Measurements from ENCODE around the gene ADARB2. TPM values are rescaled to one million over a fixed set of nuclear protein-coding genes. Genes with fewer than 3 reads are reported as not detected.

ADARB2 gene
- polyA plus RNA-seq, 3 donors: not detected

GRCh38 chr10:1543596-1543995 lies 193.7 kb downstream of the ADARB2 start:
- Histone ChIP-seq H4K20me1 (ENCODE audit: insufficient read depth, low read length) (no peaks in the 10 kb centered on the region), H3K9me3 (replicated peaks in 1 of 2; ENCODE audit: control insufficient read depth in 1 of 2, insufficient read depth in 1 of 2, low read length in 2 of 2) (peaks cover 8 to 36% of the 10 kb centered on the region in 2 donors), H3K9ac (ENCODE audit: insufficient read depth, low read length, poor library complexity, severe bottlenecking) (no peak overlapping the region), H3K27ac (ENCODE audit: low read depth in 1 of 2, low read length in 2 of 2) (no peak overlapping the region), H3K27me3 (ENCODE audit: control insufficient read depth in 2 of 2, insufficient read depth in 2 of 2, low read length in 2 of 2) (no peaks in the 10 kb centered on the region), H3K36me3 (replicated peaks in 1 of 2; ENCODE audit: control insufficient read depth in 1 of 2, insufficient read depth in 2 of 2, low read length in 2 of 2) (no peaks in the 10 kb centered on the region), H3K4me2 (replicated peaks; ENCODE audit: extremely low read depth, low read length, poor library complexity, severe bottlenecking) (no peak overlapping the region), H2AFZ (ENCODE audit: insufficient read depth, low read depth, low read length, poor library complexity, severe bottlenecking) (no peak overlapping the region), H3K4me1 (ENCODE audit: control insufficient read depth in 1 of 2, insufficient read depth in 2 of 2, low read length in 2 of 2) (no peaks in the 10 kb centered on the region), H3K79me2 (ENCODE audit: insufficient read depth, low read length) (no peaks in the 10 kb centered on the region), H3K4me3 (replicated peaks in 1 of 3; ENCODE audit: low read depth in 2 of 3, low read length in 3 of 3) (no peak overlapping the region)
- 93% methylated on average over 9 of the region's 11 CpGs for WGBS (ENCODE audit: insufficient coverage)
- Mint-ChIP-seq H3K27me3 (ENCODE audit: low read depth in 3 of 3) (peaks cover 0 to 4% (median 1%) of the 10 kb centered on the region in 3 donors), H3K4me1 (no peaks in the 10 kb centered on the region), H3K9me3 (peaks cover 2 to 36% (median 14%) of the 10 kb centered on the region in 7 donors), H3K4me3 (no peak overlapping the region), H3K27ac (no peak overlapping the region), H3K36me3 (no peaks in the 10 kb centered on the region)
- intact Hi-C loops (cut with micrococcal nuclease): no loop called here
- no peak for DNase-seq
- TF ChIP-seq CTCF (IDR thresholded peaks at IDR 0.05): no peak

- Mint-ChIP-seq H3K27ac (no peak overlapping the region), H3K27me3 (ENCODE audit: low read depth in 3 of 3) (peaks cover 0 to 4% (median 0%) of the 10 kb centered on the region in 3 donors), H3K4me1 (no peaks in the 10 kb centered on the region), H3K9me3 (peaks cover 2 to 29% (median 9%) of the 10 kb centered on the region in 7 donors), H3K36me3 (no peaks in the 10 kb centered on the region), H3K4me3 (no peak overlapping the region)
- Histone ChIP-seq H3K79me2 (ENCODE audit: insufficient read depth, low read length) (no peaks in the 10 kb centered on the region), H2AFZ (ENCODE audit: insufficient read depth, low read depth, low read length, poor library complexity, severe bottlenecking) (no peak overlapping the region), H3K27ac (ENCODE audit: low read depth in 1 of 2, low read length in 2 of 2) (no peak overlapping the region), H3K36me3 (replicated peaks in 1 of 2; ENCODE audit: control insufficient read depth in 1 of 2, insufficient read depth in 2 of 2, low read length in 2 of 2) (no peaks in the 10 kb centered on the region), H3K27me3 (ENCODE audit: control insufficient read depth in 2 of 2, insufficient read depth in 2 of 2, low read length in 2 of 2) (no peaks in the 10 kb centered on the region), H3K4me2 (replicated peaks; ENCODE audit: extremely low read depth, low read length, poor library complexity, severe bottlenecking) (no peak overlapping the region), H3K4me1 (ENCODE audit: control insufficient read depth in 1 of 2, insufficient read depth in 2 of 2, low read length in 2 of 2) (no peaks in the 10 kb centered on the region), H4K20me1 (ENCODE audit: insufficient read depth, low read length) (no peaks in the 10 kb centered on the region), H3K9me3 (replicated peaks in 1 of 2; ENCODE audit: control insufficient read depth in 1 of 2, insufficient read depth in 1 of 2, low read length in 2 of 2) (peaks cover 8 to 30% of the 10 kb centered on the region in 2 donors), H3K4me3 (replicated peaks in 1 of 3; ENCODE audit: low read depth in 2 of 3, low read length in 3 of 3) (no peak overlapping the region), H3K9ac (ENCODE audit: insufficient read depth, low read length, poor library complexity, severe bottlenecking) (no peak overlapping the region)
- no peak for DNase-seq
- 96% methylated on average over 15 of the region's 21 CpGs for WGBS (ENCODE audit: insufficient coverage)
- intact Hi-C loops (cut with micrococcal nuclease): no loop called here
- no peak for TF ChIP-seq CTCF (IDR thresholded peaks at IDR 0.05)
Measured at GRCh38 chr10:1542941-1543340, 194.4 kb downstream of the ADARB2 start.
